NCI-H524 treated with DMSO at 0.1 percent for 48 hours (cell line): Measurements from ENCODE around the gene PRKN.
A peak's percentile ranks its signal among the peaks of the same experiment; 100 is the strongest.

Experiments used
- DNase-seq: peaks from one replicate; lab custom pipeline; 2025; lab: John Stamatoyannopoulos, UW

Gene PRKN

DNA sequence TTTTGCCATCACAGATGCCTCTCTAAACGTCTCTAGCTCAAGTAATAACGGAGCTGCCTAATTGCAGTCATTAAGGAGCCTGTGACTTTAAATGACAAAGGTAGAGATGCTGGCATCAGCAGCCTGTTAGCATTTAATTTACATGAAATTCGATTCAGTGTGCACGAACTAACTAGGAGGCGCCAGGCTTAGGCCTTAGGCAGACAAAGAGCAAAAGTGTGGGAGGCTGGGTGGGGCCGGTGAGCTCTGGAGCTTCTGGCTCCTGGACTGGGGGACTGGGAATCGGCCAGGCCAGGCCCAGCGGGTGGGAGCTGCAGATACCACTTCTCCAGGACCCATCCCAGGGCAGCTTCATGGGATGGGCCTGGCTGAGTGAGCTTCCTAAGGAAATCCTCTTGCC, 1283.7 kb downstream of the PRKN start:
- peak; percentile 32 for DNase-seq

DNA sequence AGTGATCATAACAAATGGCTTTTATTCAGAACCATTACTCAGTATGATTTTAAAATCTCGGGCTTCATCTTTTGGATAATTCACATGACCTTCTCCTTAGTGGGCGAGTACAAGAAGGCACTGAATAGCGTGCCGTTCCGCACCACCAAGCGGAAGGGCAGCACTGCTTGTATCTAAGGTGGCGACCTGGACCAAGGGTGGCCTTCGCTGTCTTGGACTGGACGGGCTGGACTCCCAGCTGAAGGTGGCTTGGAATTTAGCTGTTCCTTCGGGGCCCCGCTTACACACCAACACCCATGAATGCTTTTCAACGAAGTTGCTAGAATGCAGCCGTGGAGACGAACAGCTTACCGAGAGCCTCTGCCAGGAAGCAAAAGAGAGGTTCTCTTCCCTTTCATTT, 1285.1 kb downstream of the PRKN start:
- no peak for DNase-seq

DNA sequence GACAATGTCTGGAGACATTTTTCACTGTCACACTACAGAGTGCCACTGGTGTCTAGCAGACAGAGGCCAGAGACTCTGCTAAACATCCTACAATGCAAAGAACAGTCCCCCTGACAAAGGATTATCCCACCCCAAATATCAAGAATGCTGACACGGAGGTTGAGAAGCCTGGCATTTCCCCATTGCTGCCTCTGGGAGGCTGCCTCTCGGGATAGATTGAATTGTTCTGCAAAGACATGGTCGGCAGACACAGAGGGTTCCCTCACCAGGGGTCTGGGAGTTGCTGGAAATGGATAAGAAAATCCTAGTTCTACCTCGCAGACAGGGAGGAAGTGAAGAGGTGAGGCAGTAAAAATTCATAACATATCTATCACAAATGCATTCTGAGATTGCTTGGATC, 1287.3 kb downstream of the PRKN start:
- no peak for DNase-seq

DNA sequence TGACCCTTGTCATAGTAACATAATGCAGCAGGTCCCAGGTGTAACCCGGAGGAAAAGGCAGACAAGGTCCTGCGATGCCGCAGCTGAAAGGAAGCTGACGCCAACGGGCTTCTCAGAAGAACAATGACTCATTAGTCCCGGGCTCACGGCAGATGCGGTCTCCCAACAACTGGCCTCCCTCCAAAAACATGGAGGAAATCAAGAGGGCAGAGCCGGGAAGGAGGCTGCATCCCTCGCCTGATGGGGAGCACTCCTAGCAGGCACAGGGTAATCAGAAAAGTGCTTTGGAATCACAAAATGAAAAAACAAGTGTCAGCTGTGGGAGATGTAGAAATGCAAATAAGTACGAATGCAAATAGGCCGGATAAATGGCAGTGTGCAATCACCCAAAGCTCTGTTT, 1288.5 kb downstream of the PRKN start:
- no peak for DNase-seq

DNA sequence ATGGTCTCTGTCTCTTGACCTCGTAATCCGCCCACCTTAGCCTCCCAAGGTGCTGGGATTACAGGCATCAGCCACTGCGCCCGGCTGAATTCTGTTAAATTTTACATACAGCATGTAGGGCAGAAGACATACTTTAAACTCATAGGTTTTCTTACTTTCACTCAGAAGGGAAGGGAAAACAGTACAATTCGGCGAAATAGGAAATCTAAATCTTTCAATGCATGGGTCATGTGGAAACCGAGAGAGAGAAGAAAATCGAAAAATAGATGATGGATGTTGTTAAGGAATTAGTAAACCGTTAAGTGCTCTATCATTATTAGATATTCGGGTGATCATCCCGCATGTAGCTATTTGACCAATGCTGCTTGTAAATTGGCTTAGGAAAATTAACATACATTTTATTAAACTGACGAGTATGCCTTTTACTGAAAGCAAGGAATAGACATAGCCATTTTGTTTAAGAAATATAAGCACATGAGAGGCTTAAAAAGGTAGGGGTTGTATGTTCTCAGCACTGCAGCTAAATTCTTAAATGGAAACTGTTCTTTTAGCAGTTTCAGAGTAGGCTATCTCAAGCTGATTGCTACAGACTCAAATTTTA, 1289.0 kb downstream of the PRKN start:
- no peak for DNase-seq

DNA sequence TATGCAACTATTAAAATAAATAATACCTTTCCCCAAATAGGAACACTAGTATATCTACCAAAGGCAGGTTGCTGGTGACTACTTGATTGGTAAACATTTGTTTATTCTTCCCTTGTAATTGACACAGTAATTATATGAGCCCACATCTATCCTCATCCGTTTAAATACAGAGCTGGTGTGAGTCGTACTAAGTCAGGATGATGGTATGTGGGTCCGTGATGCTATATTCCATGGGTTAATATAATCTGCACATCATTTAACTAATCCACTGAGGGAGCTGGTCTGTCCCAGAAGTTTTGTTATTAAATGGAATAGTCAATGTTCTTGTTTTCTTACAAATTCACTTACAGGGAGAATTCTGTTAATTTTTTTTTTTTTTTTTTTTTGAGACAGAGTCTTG, 1289.7 kb downstream of the PRKN start:
- no peak for DNase-seq

DNA sequence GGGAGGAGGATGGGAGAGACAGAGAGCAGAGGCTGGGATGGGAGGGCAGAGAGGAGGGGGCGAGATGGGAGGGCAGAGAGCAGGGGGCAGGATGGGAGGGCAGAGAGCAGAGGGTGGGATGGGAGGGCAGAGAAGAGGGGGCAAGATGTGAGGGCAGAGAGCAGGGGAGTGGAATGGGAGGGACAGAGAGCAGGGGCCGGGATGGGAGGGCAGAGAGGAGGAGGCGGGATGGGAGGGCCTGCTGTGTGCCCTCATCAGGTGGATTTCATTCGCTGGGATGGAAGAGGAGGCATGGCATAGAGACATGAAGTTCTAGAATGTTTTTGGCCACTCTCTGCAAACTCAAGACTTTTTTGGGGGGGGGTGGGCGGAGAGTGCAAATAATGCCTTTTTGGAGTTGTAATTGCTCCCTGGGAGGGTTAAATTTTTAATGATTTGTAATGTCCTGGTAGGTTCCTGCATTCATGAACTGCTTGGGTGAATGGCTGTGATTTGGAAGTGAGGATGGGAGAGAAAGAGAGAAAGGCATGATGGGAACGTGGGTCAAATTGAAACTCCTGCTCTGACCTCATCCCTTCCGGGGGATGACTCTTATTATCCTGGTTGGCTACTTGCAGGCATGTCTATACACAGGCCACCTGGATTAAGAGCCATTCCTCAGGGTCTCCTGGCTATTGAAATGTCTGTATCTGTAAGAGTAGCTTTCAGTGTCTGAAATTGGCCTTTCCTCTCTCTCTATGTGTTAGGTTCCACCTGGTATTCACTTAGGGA, 1291.3 kb downstream of the PRKN start:
- DNase-seq, result no peak

DNA sequence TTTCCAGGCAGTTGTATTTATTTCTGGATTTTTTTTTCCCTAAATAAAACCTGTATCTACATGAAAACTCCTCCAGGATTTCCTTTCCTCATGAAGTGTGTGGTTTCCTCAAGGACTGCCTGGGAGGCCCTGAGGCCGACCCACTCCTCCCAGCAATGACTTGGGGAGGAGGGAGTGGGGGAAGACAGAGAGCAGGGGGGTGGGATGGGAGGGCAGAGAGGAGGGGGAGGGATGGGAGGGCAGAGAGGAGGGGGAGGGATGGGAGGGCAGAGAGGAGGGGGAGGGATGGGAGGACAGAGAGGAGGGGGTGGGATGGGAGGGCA, 1291.9 kb downstream of the PRKN start:
- no peak for DNase-seq

DNA sequence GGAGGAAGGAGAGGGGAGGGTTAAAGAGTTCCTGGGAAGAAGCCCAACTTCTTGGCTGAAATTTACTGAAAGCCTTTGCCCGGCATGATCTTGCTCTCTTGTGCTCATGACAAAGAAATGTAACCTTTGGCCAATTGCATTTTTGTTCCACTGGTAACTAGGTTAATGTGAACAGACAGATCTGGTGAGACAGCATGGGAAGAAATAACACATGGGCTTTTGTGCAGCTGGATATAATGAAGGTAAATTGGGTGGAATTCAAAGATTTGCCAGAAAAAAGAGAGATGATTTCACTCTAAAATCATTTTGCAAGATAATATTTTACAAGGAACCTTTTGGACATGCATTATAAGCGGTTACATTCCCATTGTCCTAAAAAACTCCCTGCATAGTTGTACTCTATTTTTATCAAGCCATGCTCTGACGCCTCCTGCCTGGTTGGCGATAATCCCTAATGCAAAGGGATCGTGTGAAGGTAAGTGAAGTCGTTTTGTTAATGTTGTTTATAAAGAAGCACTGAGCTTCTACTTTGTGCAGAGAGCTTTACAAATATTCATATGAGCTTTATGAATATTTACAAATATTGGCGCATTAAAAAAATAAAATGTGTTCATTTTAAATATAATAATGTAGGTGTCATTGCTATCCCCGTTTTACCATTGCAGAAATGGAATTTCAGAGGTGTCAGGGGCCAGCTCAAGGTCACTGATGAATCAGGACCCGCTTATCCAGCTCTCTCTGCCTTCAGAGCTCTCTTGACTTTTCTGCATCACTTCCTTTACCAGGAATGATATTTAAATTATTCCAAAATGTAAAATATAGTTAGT, 1292.4 kb downstream of the PRKN start:
- DNase-seq, result no peak

DNA sequence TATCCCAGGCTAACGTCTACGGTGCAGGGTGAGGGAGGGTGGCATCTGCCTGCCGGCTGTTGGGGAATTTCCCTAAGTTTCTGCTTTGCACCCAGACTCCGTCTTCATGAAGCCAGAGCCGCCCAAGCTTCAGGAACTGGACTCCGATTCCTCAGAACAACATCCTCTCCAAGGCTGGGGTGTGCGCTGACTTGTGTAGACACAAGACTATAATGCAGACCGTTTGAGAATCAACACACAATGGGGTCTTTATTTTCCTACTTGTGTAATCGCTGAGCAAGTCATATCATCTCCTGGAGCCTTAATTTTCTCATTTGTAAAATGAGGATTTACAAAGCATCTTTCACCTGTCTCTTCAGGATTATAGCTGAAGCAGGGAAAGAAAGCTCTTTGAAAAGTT, 1293.2 kb downstream of the PRKN start:
- no peak for DNase-seq

DNA sequence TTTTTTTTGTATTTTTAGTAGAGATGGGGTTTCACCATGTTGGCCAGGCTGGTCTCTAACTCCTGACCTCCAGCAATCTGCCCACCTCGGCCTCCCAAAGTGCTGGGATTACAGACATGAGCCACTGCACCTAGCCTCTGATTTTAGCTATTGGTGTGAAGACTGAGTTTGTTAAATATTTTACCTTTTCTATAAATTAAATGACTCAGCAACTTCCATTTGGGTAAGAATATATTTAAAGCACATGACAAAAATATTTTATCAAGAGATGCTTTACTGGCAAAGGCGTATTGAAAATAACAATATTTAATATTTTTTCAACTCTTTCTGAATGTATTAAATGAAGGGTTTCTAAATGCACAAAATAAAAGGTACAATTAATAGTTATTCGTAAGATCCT, 1295.0 kb downstream of the PRKN start:
- no peak for DNase-seq

DNA sequence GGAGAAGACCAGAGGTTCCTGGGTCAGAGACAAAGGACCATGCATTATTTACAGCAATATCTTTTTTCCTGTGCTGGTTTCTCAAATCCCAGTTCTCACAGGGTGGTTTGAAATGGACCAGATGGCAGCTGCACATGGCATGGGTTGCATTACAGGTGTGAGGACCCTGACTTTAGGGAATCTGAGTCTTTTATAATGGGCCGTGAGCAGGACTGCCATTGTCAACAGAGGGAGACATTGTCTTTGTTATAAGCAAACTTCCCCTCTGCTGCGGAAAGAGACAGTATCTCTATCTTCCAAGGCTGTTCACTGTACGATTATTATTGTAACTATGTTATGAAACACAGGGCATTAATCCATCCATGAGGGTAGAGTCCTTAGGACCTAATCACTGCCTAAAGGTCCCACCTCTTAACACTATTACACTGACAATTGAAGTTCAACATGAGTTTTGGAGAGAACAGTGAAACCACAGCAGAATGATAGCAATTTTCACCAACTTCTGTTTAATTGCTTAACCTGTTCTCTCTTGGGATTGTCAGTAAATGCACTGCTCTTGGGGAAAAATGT, 1297.6 kb downstream of the PRKN start:
- no peak for DNase-seq

DNA sequence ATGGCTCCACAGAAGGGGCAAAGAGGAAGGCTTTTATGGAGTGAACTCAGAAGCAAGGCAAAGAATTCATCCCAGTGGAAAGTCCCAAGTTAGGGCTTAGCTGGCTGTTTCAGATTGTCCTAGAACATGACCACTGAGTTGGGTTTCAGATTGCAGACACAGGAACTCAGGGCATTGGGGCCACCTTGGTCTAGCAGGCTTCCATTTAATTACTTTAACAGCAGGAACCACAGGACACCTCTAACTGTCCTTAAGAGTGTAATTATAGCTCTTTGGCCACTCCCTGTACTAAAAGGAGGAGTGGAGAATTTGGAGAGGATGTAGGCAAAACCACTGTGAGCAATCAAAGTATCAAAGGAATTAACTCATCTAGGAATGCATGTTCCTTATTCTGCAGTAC, 1303.1 kb downstream of the PRKN start:
- DNase-seq, result no peak

DNA sequence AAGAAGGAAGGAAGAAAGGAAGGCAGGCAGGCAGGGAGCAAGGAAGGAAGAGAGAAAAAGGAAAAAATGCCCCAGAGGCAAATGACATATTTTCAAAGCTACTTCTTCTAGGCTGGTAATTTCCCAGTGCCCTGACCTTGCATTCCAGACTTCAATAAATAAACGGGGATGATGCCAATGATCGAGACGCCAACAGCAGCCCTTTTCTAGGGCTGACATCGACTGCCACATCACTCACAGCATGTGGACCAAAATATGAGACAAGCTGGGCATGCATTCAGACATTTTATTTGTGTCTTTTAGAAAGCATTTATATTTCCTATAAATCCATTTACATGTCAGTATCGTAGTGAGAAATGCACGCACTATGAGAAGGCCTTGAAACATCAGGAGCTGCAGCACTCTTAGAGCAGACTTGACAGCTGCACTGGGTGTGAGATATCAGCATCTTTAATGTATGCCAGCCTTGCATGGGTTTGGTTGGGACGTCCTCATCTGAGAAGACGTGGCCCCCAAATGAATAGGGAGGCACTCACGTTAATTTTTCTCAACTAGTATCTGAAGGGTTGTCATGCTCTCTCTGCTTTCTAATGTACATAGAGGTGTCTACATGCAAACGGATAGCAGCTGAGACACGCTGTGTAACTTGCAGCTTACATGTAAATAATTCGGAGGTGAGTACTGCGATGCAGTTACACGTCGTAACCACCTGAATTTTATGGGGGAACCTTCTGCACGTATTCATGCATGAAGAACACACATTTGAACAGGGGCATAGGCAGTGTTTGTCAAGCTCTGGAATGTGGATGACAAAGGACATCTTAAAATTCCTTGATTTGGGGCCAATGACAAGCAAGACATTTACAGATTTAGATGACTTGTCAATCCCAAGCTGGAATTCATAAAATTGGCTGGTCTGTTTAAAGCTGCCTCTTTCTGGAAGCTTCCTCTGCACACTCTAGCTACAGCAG, 1304.6 kb downstream of the PRKN start:
- no peak for DNase-seq

DNA sequence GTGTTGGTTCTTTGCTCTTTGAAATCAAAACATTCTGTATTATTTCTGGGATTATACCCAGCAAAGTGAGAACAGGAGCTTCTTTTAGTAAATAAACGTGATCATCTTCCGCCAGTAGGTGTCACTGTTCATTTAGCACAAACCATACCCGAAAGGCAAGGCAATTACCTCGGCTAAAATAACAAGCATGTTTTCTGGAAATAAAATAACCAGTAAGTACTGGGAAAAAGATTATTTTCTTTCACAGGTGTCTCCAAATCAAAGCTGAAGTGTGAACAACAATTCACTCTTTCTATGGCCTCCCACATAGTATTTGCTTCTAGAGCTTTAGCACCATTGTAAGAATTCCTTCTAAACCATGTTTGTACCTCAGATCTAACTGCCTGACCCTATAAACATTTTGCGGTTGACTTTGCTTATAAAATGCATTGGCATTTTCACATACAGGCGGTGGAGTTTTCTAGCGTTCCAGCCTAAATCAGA, 1309.1 kb downstream of the PRKN start:
- DNase-seq, result peak; percentile 67

DNA sequence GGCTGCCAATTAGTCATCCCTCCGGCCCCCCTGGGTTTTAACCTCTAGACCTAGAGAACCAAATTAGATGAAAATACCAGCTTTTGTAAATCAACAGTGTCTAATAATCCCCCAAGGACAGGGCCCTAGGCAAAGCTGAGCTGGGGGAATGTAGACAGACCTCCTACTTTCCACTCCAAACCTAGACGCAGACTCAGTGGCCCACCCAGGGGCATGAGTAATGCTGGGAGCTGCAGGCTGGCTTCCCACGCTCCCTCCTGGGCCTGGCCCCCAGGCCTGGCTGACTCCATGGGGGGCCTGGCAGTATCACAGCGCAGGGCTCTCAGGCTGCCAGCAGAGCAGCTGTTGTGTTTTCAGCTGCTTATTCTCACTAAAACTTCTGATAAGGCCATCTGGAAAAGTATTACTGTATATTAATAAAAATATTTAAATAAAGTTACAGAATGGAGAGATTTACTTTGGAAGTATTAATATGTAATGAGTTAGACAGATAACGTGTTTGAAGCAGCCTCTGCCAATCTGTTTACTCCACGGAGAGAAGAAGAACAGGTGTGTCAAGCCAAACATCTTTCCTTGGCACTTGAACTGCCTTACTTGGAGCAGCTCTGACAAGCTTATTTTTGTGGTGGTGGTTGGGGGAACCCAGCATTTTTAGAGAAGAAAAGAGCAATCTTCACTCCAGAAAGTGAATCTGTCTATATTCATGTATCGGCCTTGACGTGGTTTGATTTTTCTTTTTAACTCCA, 1309.7 kb downstream of the PRKN start:
- DNase-seq, result peak; percentile 67

DNA sequence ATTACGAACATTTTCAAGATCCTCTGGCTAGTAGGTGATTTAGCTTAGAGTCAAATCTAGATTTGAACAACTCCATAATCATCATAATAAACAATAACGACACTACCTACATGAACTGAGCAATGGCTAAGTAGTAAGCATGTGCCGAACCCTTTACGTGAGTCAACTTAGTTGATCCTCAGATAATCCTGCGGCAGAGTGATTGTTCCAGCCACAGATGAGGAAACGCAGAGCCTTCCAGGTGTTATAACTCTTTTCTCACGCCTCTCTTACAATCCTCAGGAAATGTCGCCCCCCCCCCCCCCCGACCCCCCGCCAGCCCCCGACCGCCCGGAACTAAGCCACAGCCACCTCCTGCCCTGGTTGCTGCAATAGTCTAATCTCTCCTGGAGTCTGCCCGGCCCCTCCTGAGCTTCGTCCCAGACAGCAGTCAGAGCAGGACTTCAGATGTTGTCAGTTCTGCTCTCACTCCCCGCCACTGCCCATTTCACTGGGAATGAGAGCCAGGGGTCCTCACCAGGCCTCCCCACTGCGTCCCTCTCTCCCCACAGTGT, 1312.2 kb downstream of the PRKN start:
- no peak for DNase-seq

DNA sequence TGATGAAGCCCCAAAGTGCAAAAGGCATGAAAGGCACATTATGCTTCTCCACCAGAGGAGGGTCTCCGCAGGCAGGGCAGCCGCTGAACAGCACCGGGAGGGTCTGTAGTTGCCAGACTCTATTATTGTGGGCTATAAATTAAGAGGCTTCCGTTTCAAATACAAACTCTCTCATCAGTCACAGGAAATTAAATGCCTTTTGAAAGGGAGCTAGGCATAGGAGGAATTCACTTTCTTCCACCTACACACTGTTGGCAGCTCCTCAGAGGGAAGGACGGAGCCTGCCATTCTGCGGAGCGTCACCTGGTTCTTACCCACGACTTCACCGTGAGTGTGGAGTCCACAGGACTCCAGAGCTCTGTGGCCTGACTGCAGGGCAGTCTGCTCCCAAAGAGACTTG, 1312.9 kb downstream of the PRKN start:
- no peak for DNase-seq

DNA sequence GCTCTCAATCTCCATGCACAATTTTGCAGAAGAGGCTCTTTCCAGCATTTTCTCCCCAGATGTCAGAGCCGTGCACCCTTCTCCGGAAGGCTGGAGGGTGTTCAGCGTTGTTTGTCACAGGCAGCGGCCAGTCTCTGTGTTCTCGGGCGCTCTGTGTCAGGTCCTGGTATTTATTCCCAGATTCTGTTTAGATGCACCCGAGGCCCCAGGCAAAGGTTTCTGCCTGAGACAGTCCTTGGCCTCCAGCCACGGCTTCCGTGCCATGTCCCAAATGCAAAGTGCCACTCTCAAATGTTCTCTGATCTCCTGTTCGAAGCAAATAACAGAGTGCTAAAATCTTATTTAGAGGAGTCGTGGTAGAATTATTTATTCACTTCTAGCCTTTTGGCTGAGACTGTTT, 1313.4 kb downstream of the PRKN start:
- DNase-seq, result no peak

DNA sequence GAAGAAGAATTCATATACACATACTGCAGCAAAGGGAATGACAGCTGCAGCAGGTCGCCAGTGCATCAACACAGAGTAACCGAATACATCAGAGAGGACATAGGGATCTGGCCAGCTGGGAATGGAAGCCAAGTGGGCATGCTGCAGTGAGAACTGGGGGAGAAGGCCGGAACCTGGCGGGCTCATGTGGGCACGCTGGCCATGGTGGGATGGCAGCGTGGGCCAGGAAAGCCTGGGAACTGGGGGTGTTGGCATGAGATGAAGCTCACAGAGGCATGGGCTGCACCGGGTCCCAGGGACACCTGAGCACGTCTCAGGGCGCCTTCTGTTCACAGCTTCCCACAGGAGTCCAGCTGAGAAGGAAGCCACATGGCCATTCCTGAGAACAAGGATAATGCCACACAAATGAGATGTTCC, 1314.2 kb downstream of the PRKN start:
- DNase-seq, result no peak

DNA sequence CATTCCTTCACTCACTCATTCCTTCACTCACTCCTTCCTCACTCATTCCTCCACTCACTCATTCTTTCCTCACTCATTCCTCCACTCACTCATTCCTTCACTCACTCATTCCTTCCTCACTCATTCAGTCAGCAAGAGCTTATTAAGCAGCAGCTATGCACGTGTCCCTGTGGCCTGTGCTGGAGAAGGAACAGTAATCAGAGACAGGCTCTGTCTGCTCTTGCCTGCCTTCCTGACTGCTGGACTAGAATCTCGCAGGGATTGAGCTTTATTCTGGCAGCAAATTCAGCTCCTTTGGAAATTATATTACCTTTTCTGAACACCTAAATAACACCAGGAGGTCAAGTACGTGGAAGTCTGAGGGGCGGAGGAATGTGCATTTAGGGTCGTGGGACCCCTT, 1314.8 kb downstream of the PRKN start:
- no peak for DNase-seq
